Measurements from ENCODE around the gene AGAP1. TPM values are rescaled to one million over a fixed set of nuclear protein-coding genes. Genes with fewer than 3 reads are reported as not detected.

The AGAP1 gene
- total RNA-seq, 1 experiment from 2014 or later: 56.4 TPM

DNA sequence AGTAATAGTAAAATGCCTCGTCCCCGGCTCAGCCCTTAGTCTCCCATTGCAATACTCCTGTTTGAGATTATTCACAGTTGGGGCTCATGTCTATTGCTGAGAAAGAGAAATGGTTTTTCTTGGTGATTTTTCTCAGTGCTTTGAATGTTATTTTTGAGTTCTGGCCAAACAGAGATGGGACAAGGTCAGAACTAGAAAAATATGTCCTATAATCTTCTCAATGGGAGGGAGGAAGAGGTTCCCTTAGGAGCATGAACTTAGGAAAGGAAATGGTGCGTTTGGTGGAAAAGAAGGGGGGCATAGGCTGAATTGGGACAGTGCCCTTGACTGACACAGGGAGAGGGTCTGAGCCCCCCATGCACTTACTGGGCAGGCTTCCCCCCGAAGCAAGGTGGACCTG is 133.8 kb downstream of the AGAP1 start:
- no peak for DNase-seq
- TF ChIP-seq, protein P1, sequence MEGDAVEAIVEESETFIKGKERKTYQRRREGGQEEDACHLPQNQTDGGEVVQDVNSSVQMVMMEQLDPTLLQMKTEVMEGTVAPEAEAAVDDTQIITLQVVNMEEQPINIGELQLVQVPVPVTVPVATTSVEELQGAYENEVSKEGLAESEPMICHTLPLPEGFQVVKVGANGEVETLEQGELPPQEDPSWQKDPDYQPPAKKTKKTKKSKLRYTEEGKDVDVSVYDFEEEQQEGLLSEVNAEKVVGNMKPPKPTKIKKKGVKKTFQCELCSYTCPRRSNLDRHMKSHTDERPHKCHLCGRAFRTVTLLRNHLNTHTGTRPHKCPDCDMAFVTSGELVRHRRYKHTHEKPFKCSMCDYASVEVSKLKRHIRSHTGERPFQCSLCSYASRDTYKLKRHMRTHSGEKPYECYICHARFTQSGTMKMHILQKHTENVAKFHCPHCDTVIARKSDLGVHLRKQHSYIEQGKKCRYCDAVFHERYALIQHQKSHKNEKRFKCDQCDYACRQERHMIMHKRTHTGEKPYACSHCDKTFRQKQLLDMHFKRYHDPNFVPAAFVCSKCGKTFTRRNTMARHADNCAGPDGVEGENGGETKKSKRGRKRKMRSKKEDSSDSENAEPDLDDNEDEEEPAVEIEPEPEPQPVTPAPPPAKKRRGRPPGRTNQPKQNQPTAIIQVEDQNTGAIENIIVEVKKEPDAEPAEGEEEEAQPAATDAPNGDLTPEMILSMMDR (IDR thresholded peaks at IDR 0.05; ENCODE audit: unreplicated experiment): no peak
- H3K4me3 Mint-ChIP-seq (ENCODE audit: low read depth, unreplicated experiment): no peak overlapping the region
- no peak overlapping the region for H3K27ac Mint-ChIP-seq (ENCODE audit: unreplicated experiment)
- no peaks in the 10 kb centered on the region for H3K27me3 Mint-ChIP-seq (ENCODE audit: unreplicated experiment)
- H3K4me1 Mint-ChIP-seq (ENCODE audit: low read depth, unreplicated experiment): no peaks in the 10 kb centered on the region
- no peaks in the 10 kb centered on the region for H3K36me3 Mint-ChIP-seq (ENCODE audit: insufficient read depth, unreplicated experiment)
- CTCF ChIA-PET: interaction anchor here (0.7 kb wide), 1 partner anchor 930 kb away, joined by 5 read pairs; no protein-coding TSS in a partner anchor
- intact Hi-C loops (cut with micrococcal nuclease; ENCODE audit: unreplicated experiment): no loop called here
- H3K9me3 Mint-ChIP-seq (ENCODE audit: low read depth, unreplicated experiment): peaks cover 4% of the 10 kb centered on the region
- BruUV-seq (replicated peaks): no TSS peak

DNA sequence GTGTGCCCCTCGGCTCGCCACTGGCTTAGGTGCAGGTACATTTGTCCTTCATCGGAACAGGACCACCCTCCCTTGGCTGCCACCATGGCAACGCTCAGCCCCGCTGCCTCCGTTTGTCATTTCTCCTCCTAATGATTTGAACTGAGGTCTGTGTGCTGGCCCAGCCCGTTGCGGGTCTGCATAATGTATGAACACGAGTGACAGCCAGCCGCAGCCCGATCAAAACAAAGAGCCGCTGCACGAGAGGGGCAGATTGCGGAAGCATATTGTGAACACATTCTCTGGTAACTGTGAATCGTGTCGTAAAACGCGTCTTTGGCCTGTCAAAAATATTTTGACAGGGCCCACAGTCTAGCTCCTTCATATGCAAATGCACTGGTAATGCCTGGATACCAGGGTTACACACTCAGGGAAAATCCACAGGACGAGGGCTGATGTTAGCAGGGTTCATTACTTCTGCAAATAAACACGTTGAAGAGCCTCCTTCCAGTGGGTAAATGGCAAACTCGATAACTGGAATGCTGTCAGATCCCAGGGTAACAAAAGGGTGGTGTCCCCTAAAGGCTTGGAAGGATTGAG is 137.0 kb downstream of the AGAP1 start:
- no peaks in the 10 kb centered on the region for H3K36me3 Mint-ChIP-seq (ENCODE audit: insufficient read depth, unreplicated experiment)
- intact Hi-C loops (cut with micrococcal nuclease; ENCODE audit: unreplicated experiment): no loop called here
- no peaks in the 10 kb centered on the region for H3K27me3 Mint-ChIP-seq (ENCODE audit: unreplicated experiment)
- no peak for DNase-seq
- no TSS peak for BruUV-seq (replicated peaks)
- TF ChIP-seq, protein P1 (IDR thresholded peaks at IDR 0.05; ENCODE audit: unreplicated experiment): no peak
- CTCF ChIA-PET: no interaction called here
- H3K4me3 Mint-ChIP-seq (ENCODE audit: low read depth, unreplicated experiment): no peak overlapping the region
- H3K4me1 Mint-ChIP-seq (ENCODE audit: low read depth, unreplicated experiment): no peaks in the 10 kb centered on the region
- no peak overlapping the region for H3K27ac Mint-ChIP-seq (ENCODE audit: unreplicated experiment)
- H3K9me3 Mint-ChIP-seq (ENCODE audit: low read depth, unreplicated experiment): no peaks in the 10 kb centered on the region

DNA sequence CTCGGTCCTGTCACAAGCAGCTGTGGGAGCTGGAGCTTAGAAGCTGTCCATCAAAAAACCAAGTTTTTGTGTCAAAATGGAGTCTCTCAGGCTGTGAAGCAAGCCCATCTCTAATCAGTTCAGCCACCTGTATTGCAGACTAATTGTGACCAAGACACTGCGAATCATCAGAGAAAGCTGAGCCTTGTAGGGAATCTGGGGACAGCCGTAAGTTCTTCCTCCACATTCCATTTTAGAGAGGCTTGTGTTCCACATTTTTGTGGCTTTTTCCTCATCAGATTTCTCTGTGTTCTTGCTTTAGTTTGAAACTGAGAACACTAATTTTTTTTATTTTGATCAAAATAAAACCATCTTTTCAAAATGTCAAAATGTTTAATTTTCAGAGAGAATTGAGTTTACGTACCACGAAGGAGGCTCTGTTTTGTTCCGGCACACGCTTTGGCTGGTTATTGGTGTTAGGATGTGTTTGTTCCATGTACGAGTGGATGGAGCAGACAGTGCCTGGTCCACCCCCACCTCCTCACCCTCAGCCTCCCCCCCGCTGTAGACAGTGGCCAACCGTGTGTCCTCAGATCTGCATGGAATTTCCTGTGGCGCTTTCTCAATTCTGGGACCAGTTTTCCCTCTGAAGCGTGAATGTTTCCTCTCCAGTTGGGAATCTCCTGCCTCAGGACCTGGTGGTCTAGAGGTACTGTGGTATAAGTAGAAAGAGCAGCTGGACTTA is 140.8 kb downstream of the AGAP1 start:
- no peaks in the 10 kb centered on the region for H3K9me3 Mint-ChIP-seq (ENCODE audit: low read depth, unreplicated experiment)
- intact Hi-C loops (cut with micrococcal nuclease; ENCODE audit: unreplicated experiment): no loop called here
- H3K36me3 Mint-ChIP-seq (ENCODE audit: insufficient read depth, unreplicated experiment): peaks cover 6% of the 10 kb centered on the region
- no peaks in the 10 kb centered on the region for H3K27me3 Mint-ChIP-seq (ENCODE audit: unreplicated experiment)
- DNase-seq: no peak
- H3K4me1 Mint-ChIP-seq (ENCODE audit: low read depth, unreplicated experiment): no peaks in the 10 kb centered on the region
- TF ChIP-seq, protein P1 (IDR thresholded peaks at IDR 0.05; ENCODE audit: unreplicated experiment): no peak
- no peak overlapping the region for H3K27ac Mint-ChIP-seq (ENCODE audit: unreplicated experiment)
- no TSS peak for BruUV-seq (replicated peaks)
- CTCF ChIA-PET: interaction anchor here (0.7 to 1.0 kb wide), 3 partner anchors 9 to 1136 kb away, joined by 4 to 9 read pairs (median 8); no protein-coding TSS in a partner anchor
- H3K4me3 Mint-ChIP-seq (ENCODE audit: low read depth, unreplicated experiment): no peak overlapping the region

DNA sequence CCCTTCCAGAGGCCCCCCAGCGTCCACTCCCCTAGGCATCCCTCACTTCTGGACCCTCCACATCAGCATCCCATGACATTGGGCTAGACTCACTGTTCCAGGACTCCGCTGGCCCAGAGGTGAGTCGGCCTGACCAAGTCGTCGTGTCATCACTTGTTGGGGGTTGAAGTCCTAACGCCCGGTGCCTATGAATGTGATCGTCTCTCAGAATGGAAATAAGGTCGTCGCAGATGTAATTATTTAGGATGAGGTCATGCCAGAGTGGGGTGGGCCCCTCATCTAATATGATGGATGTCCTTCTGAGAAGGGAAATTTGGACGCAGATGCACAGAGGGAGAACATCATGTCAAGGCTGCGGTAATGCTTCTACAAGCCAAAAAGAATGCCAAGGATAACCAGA is 142.7 kb downstream of the AGAP1 start:
- no TSS peak for BruUV-seq (replicated peaks)
- Mint-ChIP-seq H3K9me3 (ENCODE audit: low read depth, unreplicated experiment) (no peaks in the 10 kb centered on the region), H3K4me3 (ENCODE audit: low read depth, unreplicated experiment) (no peak overlapping the region), H3K36me3 (ENCODE audit: insufficient read depth, unreplicated experiment) (peaks cover 6% of the 10 kb centered on the region), H3K4me1 (ENCODE audit: low read depth, unreplicated experiment) (no peaks in the 10 kb centered on the region), H3K27me3 (ENCODE audit: unreplicated experiment) (no peaks in the 10 kb centered on the region), H3K27ac (ENCODE audit: unreplicated experiment) (no peak overlapping the region)
- DNase-seq: no peak
- intact Hi-C loops (cut with micrococcal nuclease; ENCODE audit: unreplicated experiment): no loop called here
- TF ChIP-seq, protein P1 (IDR thresholded peaks at IDR 0.05; ENCODE audit: unreplicated experiment): no peak
- CTCF ChIA-PET: no interaction called here

Measured in Calu3 (cell line).